Upper lobe of left lung (tissue), 4 donors: Measurements from ENCODE around the gene DAPK1.

Experiments
- POLR2A ChIP-seq, 4 donors: fragments of 450-650 bp; IDR thresholded peaks; one replicate each; pipeline ENCODE4 v1.5.1; 2016 to 2017; ENCODE audit warnings: antibody characterized with exemption in 4 of 4, mild to moderate bottlenecking in 2 of 4
- POLR2AphosphoS5 ChIP-seq, 2 donors: sonication (generic); formaldehyde crosslinking; IDR thresholded peaks; one replicate each; pipeline ENCODE4 v1.5.1; 2017; ENCODE audit warnings: antibody characterized with exemption in 2 of 2
- TF ChIP-seq, protein P1 (sequence below), 6 experiments: fragments of 450-650 bp in 4 of 6; fragments of 200-600 bp in 2 of 6; sonication (generic) in 2 of 6; IDR thresholded peaks; one replicate each; pipeline ENCODE4 v1.5.1; 2016 to 2019; ENCODE audit warnings: antibody characterized with exemption in 6 of 6

DNA sequence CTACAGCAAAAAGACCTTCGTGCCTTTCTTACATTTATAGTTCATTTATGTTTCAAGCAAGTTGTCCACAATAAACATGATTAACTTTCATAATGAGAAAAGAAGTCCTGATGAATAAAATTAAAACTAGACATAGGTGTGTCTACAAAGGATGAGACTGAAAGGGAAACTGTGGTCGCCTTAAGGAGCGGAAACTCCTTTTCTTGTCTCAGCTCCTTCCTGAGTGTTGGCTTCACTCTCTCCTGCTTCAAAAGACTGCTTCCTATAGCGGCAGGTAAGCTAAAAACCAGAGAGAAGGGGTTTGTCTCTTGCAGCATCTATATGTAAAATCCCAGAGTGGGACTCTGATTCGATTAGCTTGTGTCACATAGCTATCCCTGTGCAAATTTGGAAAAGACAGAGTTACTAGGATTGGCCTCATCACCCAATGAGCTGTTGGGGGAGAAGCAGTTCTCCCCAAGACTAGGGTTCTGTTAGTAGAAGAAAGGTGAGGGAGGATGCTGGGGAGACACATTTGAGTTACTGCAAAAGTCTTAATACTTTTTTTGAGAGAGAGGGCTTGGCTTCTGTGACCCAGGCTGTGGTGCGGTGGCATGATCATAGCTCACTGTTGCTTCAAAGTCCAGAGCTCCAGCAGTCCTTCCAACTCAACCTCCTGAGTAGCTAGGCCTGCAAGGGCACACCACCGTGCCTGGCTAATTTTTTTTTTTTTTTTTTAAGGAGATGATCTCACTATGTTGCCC lies 211.5 kb downstream of the DAPK1 start:
- TF ChIP-seq POLR2AphosphoS5 (IDR thresholded peaks at IDR 0.05) (no peak), POLR2A (IDR thresholded peaks at IDR 0.05) (no peak)
- TF ChIP-seq, protein P1, sequence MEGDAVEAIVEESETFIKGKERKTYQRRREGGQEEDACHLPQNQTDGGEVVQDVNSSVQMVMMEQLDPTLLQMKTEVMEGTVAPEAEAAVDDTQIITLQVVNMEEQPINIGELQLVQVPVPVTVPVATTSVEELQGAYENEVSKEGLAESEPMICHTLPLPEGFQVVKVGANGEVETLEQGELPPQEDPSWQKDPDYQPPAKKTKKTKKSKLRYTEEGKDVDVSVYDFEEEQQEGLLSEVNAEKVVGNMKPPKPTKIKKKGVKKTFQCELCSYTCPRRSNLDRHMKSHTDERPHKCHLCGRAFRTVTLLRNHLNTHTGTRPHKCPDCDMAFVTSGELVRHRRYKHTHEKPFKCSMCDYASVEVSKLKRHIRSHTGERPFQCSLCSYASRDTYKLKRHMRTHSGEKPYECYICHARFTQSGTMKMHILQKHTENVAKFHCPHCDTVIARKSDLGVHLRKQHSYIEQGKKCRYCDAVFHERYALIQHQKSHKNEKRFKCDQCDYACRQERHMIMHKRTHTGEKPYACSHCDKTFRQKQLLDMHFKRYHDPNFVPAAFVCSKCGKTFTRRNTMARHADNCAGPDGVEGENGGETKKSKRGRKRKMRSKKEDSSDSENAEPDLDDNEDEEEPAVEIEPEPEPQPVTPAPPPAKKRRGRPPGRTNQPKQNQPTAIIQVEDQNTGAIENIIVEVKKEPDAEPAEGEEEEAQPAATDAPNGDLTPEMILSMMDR (IDR thresholded peaks at IDR 0.05), result no peak
